Activated CD8-positive, alpha-beta memory T cell treated with anti-CD3 and anti-CD28 coated beads, Interleukin-2, amount 50 U/mL, for 24 hours (primary cell): ENCODE measurements around the gene MAST4.

ENCODE experiments used
- DNase-seq: peaks from one replicate; pipeline ENCODE4 v3.0.0-alpha.2; 2020; ENCODE audit errors: extremely low read depth

The MAST4 gene

GRCh38 chr5:66697796-66698564 is 101.8 kb downstream of the MAST4 start:
- no peak for DNase-seq

GRCh38 chr5:66701244-66701643 is 105.1 kb downstream of the MAST4 start:
- no peak for DNase-seq

DNA sequence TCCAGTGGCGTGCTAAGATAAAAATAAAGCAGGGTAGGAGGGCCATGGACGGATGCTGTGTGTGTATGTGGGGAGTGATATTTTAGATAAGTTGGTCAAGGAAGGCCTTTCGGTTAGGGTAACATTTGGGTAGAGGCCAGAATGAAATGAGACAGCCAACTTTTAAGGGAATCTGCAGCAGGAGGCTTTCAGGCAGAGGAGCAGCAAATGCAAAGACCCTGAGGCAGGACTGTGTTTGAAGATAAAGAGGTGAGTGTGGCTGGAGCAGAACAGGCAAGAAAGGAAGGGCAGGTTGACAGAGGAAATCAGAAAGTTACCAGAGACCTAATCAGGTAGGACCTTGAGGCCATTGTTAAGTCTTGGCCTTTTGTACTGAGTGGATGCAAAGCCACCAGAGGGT is 106.2 kb downstream of the MAST4 start:
- no peak for DNase-seq

DNA sequence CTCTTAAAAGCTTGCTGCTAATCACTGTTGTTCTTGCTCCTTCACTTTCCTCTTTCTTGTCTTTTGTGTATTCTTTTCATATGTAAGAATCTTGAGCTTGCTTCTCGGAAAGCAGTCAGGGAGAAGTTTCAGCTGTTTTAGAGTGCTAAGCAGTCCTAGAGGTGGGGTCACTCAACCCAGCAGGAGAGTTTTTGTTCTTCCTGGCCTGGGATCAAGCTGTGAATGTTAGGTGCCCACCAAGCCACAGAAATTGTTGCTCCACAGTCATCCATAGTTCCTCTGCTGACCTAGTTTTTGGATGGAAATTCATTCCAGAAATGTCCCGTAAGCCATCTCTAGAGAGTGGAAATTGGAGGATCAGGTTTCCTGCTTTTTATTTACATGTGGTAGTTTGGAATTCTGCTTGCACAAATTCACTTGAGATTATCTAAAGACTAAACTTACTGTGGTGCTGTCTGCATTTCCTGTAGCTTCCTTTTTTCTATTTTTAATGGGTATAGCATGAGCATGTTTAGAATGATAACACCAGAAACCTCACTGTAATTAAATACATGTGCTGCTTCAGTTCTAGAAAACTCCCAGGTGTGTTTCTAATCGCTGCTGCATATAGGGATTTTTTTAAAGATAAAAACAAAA is 108.7 kb downstream of the MAST4 start:
- DNase-seq: no peak

DNA sequence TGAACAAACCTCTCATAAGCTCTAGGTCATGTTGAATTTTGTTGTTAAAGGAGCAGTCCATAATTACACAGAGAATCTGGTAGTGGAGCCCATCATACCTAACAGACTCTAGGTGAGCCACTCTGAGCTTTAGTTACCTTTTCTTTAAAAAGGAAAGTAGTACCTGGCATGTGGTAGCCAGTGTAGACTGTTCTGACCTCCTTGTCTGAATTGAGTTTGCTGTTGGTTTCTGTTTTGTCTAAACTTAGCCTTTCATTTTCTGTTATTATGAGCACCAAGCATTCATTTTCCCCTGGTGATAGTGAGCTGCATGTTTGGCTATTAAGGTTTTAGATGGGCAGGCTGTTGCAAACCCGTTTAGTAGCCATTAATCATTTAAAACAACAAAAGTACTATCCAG is 112.2 kb downstream of the MAST4 start:
- no peak for DNase-seq

- DNase-seq: no peak
Measured at GRCh38 chr5:66710557-66711088, 114.4 kb downstream of the MAST4 start.

DNA sequence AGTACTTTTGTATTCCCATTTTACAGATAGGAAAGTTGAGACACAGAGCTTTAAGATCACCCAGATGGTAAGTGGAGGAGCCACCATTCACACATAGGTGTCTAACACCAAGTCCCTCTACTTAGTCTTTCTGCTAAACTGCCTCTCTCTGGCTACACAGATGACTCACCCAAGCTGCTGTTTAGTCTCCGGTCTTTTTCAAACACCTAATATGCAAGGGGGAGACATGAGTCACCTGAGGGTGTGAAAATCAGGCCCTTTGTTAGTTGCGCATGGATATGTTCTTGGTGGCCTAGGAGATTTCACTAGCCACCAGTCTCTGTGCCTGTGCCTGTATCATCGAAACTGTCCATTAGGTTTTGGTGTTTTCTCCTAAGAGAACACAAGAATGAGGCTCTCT is 117.8 kb downstream of the MAST4 start:
- no peak for DNase-seq

GRCh38 chr5:66717455-66718373 is 121.5 kb downstream of the MAST4 start:
- no peak for DNase-seq

GRCh38 chr5:66718374-66719002 is 122.3 kb downstream of the MAST4 start:
- no peak for DNase-seq

- no peak for DNase-seq
Measured at GRCh38 chr5:66720780-66721179, 124.6 kb downstream of the MAST4 start.

GRCh38 chr5:66722686-66723085 is 126.5 kb downstream of the MAST4 start:
- DNase-seq: no peak

- DNase-seq: no peak
Measured at GRCh38 chr5:66724349-66725139, 128.4 kb downstream of the MAST4 start.

- no peak for DNase-seq
Measured at GRCh38 chr5:66727630-66728029, 131.4 kb downstream of the MAST4 start.

DNA sequence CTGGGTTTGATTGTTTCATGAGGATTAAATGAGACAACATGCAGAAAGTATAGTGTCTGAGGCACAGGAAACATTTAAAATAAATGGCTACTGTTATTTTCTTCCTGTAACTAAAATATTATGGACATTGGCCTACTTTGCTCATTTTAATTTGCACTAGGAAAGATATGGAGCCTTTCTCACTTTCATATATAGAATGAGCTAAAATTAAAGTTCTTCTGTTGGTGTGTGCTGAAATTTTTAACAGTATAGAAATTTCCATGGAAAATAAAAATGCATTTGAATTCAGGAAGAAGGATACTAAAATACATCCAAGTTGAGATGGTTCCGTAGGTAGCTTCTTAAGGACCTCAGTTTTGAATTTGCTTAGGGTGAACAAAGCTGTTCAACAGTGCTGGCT is 131.9 kb downstream of the MAST4 start:
- no peak for DNase-seq

DNA sequence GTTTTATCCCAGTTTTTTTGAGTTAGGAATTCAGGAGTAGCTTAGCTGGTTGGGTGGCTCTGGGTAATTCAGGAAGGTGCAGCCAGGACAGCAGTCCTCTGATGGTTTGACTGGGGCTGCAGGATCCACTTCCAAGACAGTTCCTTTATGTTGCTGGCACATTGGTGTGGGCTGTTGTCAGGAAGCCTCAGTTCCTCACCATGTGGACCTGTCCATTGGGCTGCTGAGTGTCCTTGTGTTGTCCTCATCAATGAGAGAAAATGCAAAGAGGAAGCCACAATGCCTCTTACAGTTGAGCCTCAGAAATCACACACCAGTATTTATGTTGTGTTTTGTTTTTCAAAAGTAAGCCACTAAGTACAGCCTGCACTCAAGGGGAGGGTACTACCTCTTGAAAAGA is 140.9 kb downstream of the MAST4 start:
- DNase-seq: no peak

DNA sequence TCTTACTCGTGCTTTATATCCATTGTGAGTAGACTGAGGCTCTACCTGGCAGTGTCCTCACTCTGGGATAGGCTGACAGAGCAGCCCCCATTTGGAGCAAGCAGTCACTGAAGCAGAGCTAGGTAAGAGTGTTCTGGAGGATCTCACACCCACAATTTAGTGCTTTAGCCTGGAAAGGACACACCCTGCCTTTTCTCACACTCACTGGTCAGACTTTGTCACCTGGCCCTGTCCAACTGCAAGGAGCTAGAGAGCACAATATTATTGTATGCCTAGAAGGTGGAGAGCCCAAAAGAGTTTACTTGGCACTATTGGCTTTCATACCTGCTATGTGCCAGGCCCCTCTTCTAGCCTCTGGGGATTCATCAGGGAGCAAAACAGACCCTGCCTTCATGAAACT is 141.9 kb downstream of the MAST4 start:
- no peak for DNase-seq

DNA sequence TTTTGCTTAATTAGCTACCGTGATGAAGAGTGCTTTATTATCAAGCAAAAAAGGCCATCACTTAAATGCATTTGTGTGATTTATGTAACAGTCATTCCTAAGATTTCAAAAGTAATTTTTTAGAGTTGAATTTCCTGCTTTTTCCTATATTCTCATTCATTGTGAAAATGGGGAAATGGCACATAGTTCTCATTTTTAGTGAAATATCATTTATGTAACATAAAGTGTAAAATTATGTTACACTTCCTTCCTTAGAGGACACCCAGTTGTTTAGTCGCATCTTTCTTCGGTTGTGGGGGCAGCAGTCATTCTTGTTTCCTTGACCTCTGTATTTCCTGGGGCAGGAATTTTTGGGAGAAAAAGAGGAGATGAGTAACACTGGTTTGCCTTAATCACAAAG is 142.8 kb downstream of the MAST4 start:
- no peak for DNase-seq

DNA sequence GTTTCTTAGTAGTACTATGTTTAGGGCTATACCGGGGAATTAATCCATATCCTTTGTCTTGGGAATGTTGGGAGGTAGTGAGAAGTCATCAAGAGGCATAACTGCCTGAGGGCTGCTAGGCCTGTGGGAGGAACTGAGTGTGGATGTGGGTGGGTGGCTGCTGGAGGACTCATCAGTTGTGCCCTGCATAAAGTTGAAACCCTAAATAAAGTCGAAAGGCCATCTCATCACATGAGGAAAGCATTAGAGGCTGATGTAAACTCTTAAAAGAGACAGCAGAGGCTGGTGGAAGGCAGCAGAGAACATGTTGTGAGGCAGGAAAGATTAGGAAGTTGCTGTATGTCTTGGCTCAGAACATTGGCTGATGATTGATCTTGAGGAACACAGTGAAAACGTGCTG is 143.8 kb downstream of the MAST4 start:
- DNase-seq: no peak

DNA sequence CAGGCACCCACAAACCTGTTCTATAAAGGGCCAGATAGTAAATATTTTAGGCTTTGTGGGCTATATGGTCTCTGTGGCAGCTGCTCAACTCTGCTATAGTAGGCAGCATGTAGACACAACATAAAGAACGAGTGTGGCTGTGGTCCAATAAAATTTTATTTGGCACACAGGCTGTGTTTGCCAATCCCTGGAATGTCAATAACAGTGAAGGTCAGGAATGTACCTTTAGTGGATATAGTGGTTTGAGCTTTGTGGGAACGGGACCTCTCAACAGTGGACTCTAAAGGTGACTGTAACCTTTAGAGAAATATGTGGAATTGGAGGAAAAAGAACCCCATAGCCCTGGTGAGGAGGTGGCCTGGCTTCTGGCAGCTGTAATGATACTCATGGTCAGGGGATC is 145.2 kb downstream of the MAST4 start:
- DNase-seq: no peak

DNA sequence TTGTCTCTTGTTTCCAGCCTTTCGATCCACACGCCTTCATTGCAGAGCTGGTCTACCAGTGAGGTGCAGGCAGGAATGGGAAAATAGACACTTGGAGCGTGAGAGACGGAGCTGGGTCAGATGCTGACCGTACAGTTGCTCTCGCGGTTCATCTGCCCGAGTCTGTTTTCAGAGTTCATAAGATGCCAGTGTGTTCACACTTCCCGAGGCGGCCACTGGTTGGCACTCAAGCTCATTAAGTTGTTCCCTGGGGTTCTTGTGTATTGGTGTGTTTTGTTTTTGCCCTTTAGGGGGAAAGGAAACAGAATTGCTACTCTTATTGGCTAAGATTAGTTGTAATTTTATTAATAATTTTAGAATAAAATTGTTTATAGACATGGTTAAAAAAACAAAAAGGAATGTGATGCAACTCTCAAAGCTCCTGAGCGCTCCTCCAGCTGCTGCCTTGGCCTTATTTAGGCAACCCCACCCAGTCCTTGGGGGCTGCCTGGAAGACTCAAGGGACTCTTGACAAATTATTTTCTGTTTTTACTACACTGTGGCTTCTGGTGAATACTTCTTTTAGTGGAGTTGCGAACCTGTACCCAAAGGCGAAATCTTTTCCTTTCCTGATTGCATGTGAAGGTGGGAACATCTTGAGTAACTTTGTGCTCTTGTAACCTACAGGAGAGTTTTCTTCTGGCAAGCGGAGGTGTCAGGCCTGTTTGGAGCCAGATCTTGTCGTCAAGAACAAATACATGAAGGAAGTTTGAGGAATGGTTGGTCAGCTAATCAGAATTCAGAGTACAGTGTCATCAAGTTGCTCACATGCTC is 146.1 kb downstream of the MAST4 start:
- DNase-seq: no peak
